A549 (cell line): Measurements from ENCODE around the gene C19orf81.

Source experiments
- CTCF ChIP-seq: fragments of >200 bp; sonication (Bioruptor Twin); formaldehyde crosslinking; IDR thresholded peaks from 3 replicates; pipeline ENCODE4 v1.5.1; 2016
- E2F6 ChIP-seq: IDR thresholded peaks from 2 replicates; pipeline ENCODE4 v1.6.1; 2012; ENCODE audit warnings: low read depth, borderline replicate concordance
- EP300 ChIP-seq, 2 experiments: fragments of >200 bp; sonication (Bioruptor Twin); formaldehyde crosslinking; IDR thresholded peaks; 2 replicates in 1 of 2; 3 replicates in 1 of 2; pipeline ENCODE4 v1.6.1; 2016 to 2017
- NPAS2 ChIP-seq: fragments of 250-450 bp; sonication (Bioruptor Pico); IDR thresholded peaks from 2 replicates; pipeline ENCODE4 v1.8.0; 2022; ENCODE audit warnings: mild to moderate bottlenecking, moderate library complexity, borderline replicate concordance
- POLR2A ChIP-seq: IDR thresholded peaks from 2 replicates; pipeline ENCODE4 v1.6.1; 2012; ENCODE audit warnings: mild to moderate bottlenecking, low read length
- USF2 ChIP-seq: fragments of 450-650 bp; IDR thresholded peaks from 2 replicates; pipeline ENCODE4 v1.6.1; 2014; ENCODE audit warnings: antibody characterized with exemption

- TF ChIP-seq NPAS2 (CRISPR knock-in tag) (no peak), USF2 (no peak), POLR2A (no peak), E2F6 (no peak), CTCF (no peak), EP300 (IDR thresholded peaks at IDR 0.05) (no peak)
These were observed 19.2 kb downstream of the C19orf81 start for GRCh38 chr19:50668416-50668815.
